K562 (cell line): ENCODE measurements around the gene NPTXR. TPM values are rescaled to one million over a fixed set of nuclear protein-coding genes. Genes with fewer than 3 reads are reported as not detected.

ENCODE experiments used
- ATF1 ChIP-seq, 2 experiments: fragments of 450-650 bp in 1 of 2; IDR thresholded peaks; 2 replicates each; pipeline ENCODE4 v1.6.1; 2016; ENCODE audit warnings: missing compliant biosample characterization in 1 of 2, missing genetic modification characterization in 1 of 2
- CHD2 ChIP-seq: IDR thresholded peaks from 2 replicates; pipeline ENCODE4 v1.6.1; 2011; ENCODE audit warnings: low read depth, low read length
- HMGXB4 ChIP-seq: sonication (generic); formaldehyde crosslinking; IDR thresholded peaks from 2 replicates; pipeline ENCODE4 v1.8.1; 2023; ENCODE audit warnings: mild to moderate bottlenecking, missing genetic modification reagents
- KAT8 ChIP-seq: fragments of 450-650 bp; IDR thresholded peaks from 2 replicates; pipeline ENCODE4 v1.6.1; 2016; ENCODE audit warnings: low read depth, mild to moderate bottlenecking
- PHF8 ChIP-seq: fragments of 200-600 bp; sonication (generic); IDR thresholded peaks from 2 replicates; pipeline ENCODE4 v1.6.1; 2012; ENCODE audit warnings: mixed run types, mild to moderate bottlenecking, inconsistent platforms, low read length, moderate library complexity, borderline replicate concordance
- RBM39 ChIP-seq: fragments of 200-400 bp; formaldehyde crosslinking; optimal IDR thresholded peaks from 2 replicates; pipeline ENCODE3; 2018; ENCODE audit warnings: low read depth, low read length
- ZNF407 ChIP-seq: fragments of 450-650 bp; IDR thresholded peaks from 2 replicates; pipeline ENCODE4 v1.6.1; 2016; ENCODE audit warnings: low read depth
- polyA plus RNA-seq, 8 experiments: library from polyadenylated mRNA; depleted of rRNA in 4 of 8; stranded (reverse) in 5 of 8; unstranded in 3 of 8; fragments of >200 nt; fragmentation: Nextera tagmentation in 2 of 8; fragmentation: Illumina TruSeq in 1 of 8; extraction: Ambion mirVana in 2 of 8; extraction: Trizol in 1 of 8; gene quantifications; 2 replicates each; pipeline versions ENCODE4 v1.2.1 to v1.2.3, GENCODE V29; 2011 to 2014; ENCODE audit warnings: inconsistent platforms in 1 of 8, missing spikeins in 1 of 8
- total RNA-seq, 7 experiments: library from RNA; depleted of rRNA in 6 of 7; stranded (reverse); fragments of >200 nt in 6 of 7; fragmentation: Illumina TruSeq in 2 of 7; extraction: Trizol in 2 of 7; gene quantifications; 2 replicates each; pipeline versions ENCODE4 v1.2.1 to v1.2.3, GENCODE V29; 2011 to 2021; ENCODE audit warnings: low replicate concordance in 1 of 7

Gene NPTXR
- total and polyA plus RNA-seq, 9 of the 15 experiments (the other 6 are each of a cell fraction or from before 2014, with no cell fraction given): 0.01 to 3.1 (median 1.1) TPM

- TF ChIP-seq ZNF407 (no peak), HMGXB4 (no peak), KAT8 (no peak), RBM39 (no peak), PHF8 (no peak), CHD2 (no peak), ATF1 (CRISPR knock-in tag; IDR thresholded peaks at IDR 0.05) (no peak), ATF1 (tag; IDR thresholded peaks at IDR 0.05) (no peak)
These were observed 34.2 kb upstream of the NPTXR start (continued) for GRCh38 chr22:38878001-38878400.
